GM12865 (cell line): ENCODE data around the gene SOX6.

Experiments used
- DNase-seq: peaks from one replicate; pipeline ENCODE4 v3.0.0; 2010; ENCODE audit warnings: low read depth
- H3K4me3 ChIP-seq: 2 replicates; pipeline ENCODE4 v1.5.1; 2011; ENCODE audit warnings: mild to moderate bottlenecking, low read depth, low read length, control low read depth
- CTCF ChIP-seq: IDR thresholded peaks from 2 replicates; pipeline ENCODE4 v1.5.1; 2011; ENCODE audit warnings: low read length, control low read depth, low read depth, inconsistent platforms; ENCODE audit not compliant: insufficient read depth; ENCODE audit errors: missing control alignments

The SOX6 gene

GRCh38 chr11:15947681-15948648 lies 408.4 kb downstream of the SOX6 start:
- DNase-seq, result no peak
- H3K4me3 ChIP-seq, result no peak overlapping the region
- TF ChIP-seq CTCF, result no peak

GRCh38 chr11:15945726-15946125 lies 410.6 kb downstream of the SOX6 start:
- H3K4me3 ChIP-seq, result no peak overlapping the region
- DNase-seq, result no peak

GRCh38 chr11:15944460-15944859 lies 411.9 kb downstream of the SOX6 start:
- DNase-seq, result no peak
- H3K4me3 ChIP-seq, result no peak overlapping the region
- no peak for TF ChIP-seq CTCF

More at GRCh38 chr11:15945726-15946125, 410.6 kb downstream of the SOX6 start:
- TF ChIP-seq CTCF, result no peak

GRCh38 chr11:15943418-15944197 lies 412.7 kb downstream of the SOX6 start:
- DNase-seq, result no peak
- no peak for TF ChIP-seq CTCF
- H3K4me3 ChIP-seq, result no peak overlapping the region

GRCh38 chr11:15942936-15943335 lies 413.4 kb downstream of the SOX6 start:
- DNase-seq, result no peak
- no peak for TF ChIP-seq CTCF
- no peak overlapping the region for H3K4me3 ChIP-seq

- TF ChIP-seq CTCF, result no peak
- DNase-seq, result no peak
- no peak overlapping the region for H3K4me3 ChIP-seq
Measured at GRCh38 chr11:15942126-15942525, 414.2 kb downstream of the SOX6 start.
